CD8-positive, alpha-beta memory T cell (primary cell): ENCODE measurements around the gene USP22. TPM values are rescaled to one million over a fixed set of nuclear protein-coding genes. Genes with fewer than 3 reads are reported as not detected.

Experiments used
- CTCF ChIA-PET: fragments of 350-600 bp; sonication (Branson Sonifier 250); formaldehyde crosslinking; loops from one replicate; lab custom pipeline; 2021; ENCODE audit warnings: antibody characterized with exemption; lab: Charles Lee
- POLR2A ChIA-PET: fragments of 350-600 bp; sonication (Branson Sonifier 250); formaldehyde crosslinking; loops from one replicate; lab custom pipeline; 2021; ENCODE audit warnings: antibody characterized with exemption; lab: Charles Lee
- DNase-seq, 5 donors: peaks; one replicate each; pipeline versions ENCODE4 v3.0.0 to v3.0.0-alpha.2; 2020 to 2022; ENCODE audit warnings: mixed read lengths in 1 of 5
- H3K27ac ChIP-seq: one replicate; pipeline ENCODE4 v1.7.0; 2013; ENCODE audit warnings: low read depth, mild to moderate bottlenecking, low read length, moderate library complexity
- H3K27me3 ChIP-seq: 2 replicates; pipeline ENCODE4 v1.7.0; 2013; ENCODE audit warnings: low read length, mild to moderate bottlenecking; ENCODE audit not compliant: insufficient read depth, poor library complexity, severe bottlenecking
- H3K36me3 ChIP-seq: 2 replicates; pipeline ENCODE4 v1.7.0; 2013; ENCODE audit warnings: mild to moderate bottlenecking, low read length, moderate library complexity; ENCODE audit not compliant: insufficient read depth
- H3K4me1 ChIP-seq: 2 replicates; pipeline ENCODE4 v1.7.0; 2013; ENCODE audit warnings: mild to moderate bottlenecking, low read length, moderate library complexity; ENCODE audit not compliant: insufficient read depth
- H3K4me3 ChIP-seq: 2 replicates; pipeline ENCODE4 v1.7.0; 2013; ENCODE audit warnings: mild to moderate bottlenecking, low read length
- H3K9me3 ChIP-seq: 2 replicates; pipeline ENCODE4 v1.7.0; 2013; ENCODE audit warnings: mild to moderate bottlenecking, low read length
- H3K27ac Mint-ChIP-seq, 8 donors: one replicate each; pipeline ENCODE4 v1.8.0; 2020 to 2021; ENCODE audit warnings: mixed read lengths in 8 of 8, mild to moderate bottlenecking in 6 of 8, inconsistent platforms in 3 of 8, moderate library complexity in 3 of 8
- H3K27me3 Mint-ChIP-seq, 2 donors: one replicate each; pipeline ENCODE4 v1.8.0; 2020 to 2021; ENCODE audit warnings: mixed read lengths in 2 of 2, mild to moderate bottlenecking in 1 of 2, moderate library complexity in 1 of 2
- H3K36me3 Mint-ChIP-seq, 3 donors: one replicate each; pipeline ENCODE4 v1.8.0; 2020 to 2021; ENCODE audit warnings: mixed read lengths in 3 of 3, inconsistent platforms in 1 of 3, mild to moderate bottlenecking in 1 of 3
- H3K4me1 Mint-ChIP-seq, 3 donors: one replicate each; pipeline ENCODE4 v1.8.0; 2020 to 2021; ENCODE audit warnings: mixed read lengths in 3 of 3, inconsistent platforms in 1 of 3, mild to moderate bottlenecking in 1 of 3
- H3K4me3 Mint-ChIP-seq, 7 donors: one replicate each; pipeline ENCODE4 v1.8.0; 2020 to 2021; ENCODE audit warnings: mixed read lengths in 7 of 7, mild to moderate bottlenecking in 6 of 7, moderate library complexity in 4 of 7, inconsistent platforms in 2 of 7
- H3K9me3 Mint-ChIP-seq, 5 donors: one replicate each; pipeline ENCODE4 v1.8.0; 2020 to 2022; ENCODE audit warnings: mixed read lengths in 5 of 5, mild to moderate bottlenecking in 3 of 5, moderate library complexity in 2 of 5, inconsistent platforms in 1 of 5
- polyA plus RNA-seq: library from polyadenylated mRNA; unstranded; fragments of 300-500 nt; fragmentation: Illumina TruSeq; gene quantifications from one replicate; pipeline ENCODE4 v1.2.3, GENCODE V29; 2021
- total RNA-seq, 2 experiments: library from RNA; stranded (reverse); gene quantifications; one replicate each; pipeline ENCODE4 v1.2.3, GENCODE V29; 2021

The USP22 gene
- total and polyA plus RNA-seq, 3 experiments from 2014 or later, result 34.5 to 154 (median 146) TPM

DNA sequence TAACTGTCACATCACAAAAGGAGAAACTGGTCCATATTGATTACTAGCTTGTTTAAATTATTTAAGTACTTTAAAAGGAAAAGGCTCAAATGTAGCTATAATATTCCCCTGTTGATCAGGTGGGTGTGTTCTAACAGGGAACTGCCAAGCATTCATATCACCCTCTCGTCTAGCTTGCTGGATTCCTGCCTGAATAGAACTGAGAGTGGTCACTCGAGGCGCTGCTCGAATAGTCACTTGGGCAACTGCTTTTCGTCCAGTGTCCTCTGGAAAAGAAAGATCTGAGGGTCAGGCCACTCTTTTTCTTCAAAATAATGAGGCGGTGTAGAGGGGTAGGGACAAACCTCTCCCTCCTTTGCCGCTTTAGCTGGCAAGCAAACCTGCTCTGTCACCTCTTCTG, 36.4 kb upstream of the USP22 start:
- CTCF ChIA-PET, result no interaction called here
- DNase-seq, result no peak
- no peaks in the 10 kb centered on the region for H3K9me3 ChIP-seq
- H3K27me3 ChIP-seq, result no peaks in the 10 kb centered on the region
- Mint-ChIP-seq H3K27ac (no peak overlapping the region), H3K36me3 (no peaks in the 10 kb centered on the region), H3K9me3 (peaks cover 0 to 3% (median 0%) of the 10 kb centered on the region in 5 donors), H3K27me3 (peaks cover 9 to 36% of the 10 kb centered on the region in 2 donors), H3K4me1 (no peaks in the 10 kb centered on the region), H3K4me3 (no peak overlapping the region)
- no peak overlapping the region for H3K4me3 ChIP-seq
- H3K4me1 ChIP-seq, result no peaks in the 10 kb centered on the region
- POLR2A ChIA-PET, result interaction anchor here (0.6 kb wide), 1 partner anchor 12 kb away, joined by 6 read pairs; no protein-coding TSS in a partner anchor
- no peaks in the 10 kb centered on the region for H3K36me3 ChIP-seq
- H3K27ac ChIP-seq, result no peak overlapping the region

- no peak overlapping the region for H3K4me3 Mint-ChIP-seq
- ChIA-PET CTCF (no interaction called here), POLR2A (no interaction called here)
- Histone ChIP-seq H3K27ac (no peak overlapping the region), H3K9me3 (no peaks in the 10 kb centered on the region), H3K4me3 (no peak overlapping the region), H3K27me3 (no peaks in the 10 kb centered on the region), H3K4me1 (no peaks in the 10 kb centered on the region), H3K36me3 (no peaks in the 10 kb centered on the region)
- H3K4me1 Mint-ChIP-seq, result no peaks in the 10 kb centered on the region
- peaks cover 9 to 36% of the 10 kb centered on the region in 2 donors for H3K27me3 Mint-ChIP-seq
- DNase-seq, result no peak
- H3K9me3 Mint-ChIP-seq, result peaks cover 0 to 3% (median 0%) of the 10 kb centered on the region in 5 donors
- H3K36me3 Mint-ChIP-seq, result no peaks in the 10 kb centered on the region
- no peak overlapping the region for H3K27ac Mint-ChIP-seq
These were observed 35.4 kb upstream of the USP22 start for GRCh38 chr17:21078016-21078780.

DNA sequence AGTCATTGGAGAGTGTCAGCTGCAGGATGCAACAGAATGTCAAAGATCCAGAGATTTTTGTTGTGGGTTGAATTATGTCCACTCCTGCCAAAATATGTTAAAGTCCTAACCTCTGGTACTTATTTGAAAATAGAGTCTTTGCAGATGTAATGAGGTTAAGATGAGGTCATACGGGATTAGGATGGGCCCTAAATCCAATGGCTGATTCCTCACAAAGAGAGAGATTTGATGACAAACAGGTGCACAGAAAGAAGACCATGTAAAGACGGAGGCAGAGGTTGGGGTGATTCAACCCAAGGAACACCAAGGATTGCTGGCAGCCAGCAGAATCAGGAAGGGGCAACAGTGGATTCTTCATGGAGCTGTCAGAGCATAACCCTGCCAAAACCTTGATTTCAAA, 34.5 kb upstream of the USP22 start:
- Mint-ChIP-seq H3K4me1 (no peaks in the 10 kb centered on the region), H3K27me3 (peaks cover 7 to 33% of the 10 kb centered on the region in 2 donors), H3K9me3 (peaks cover 0 to 3% (median 0%) of the 10 kb centered on the region in 5 donors), H3K27ac (no peak overlapping the region), H3K36me3 (no peaks in the 10 kb centered on the region), H3K4me3 (no peak overlapping the region)
- no peaks in the 10 kb centered on the region for H3K36me3 ChIP-seq
- POLR2A ChIA-PET, result no interaction called here
- no peaks in the 10 kb centered on the region for H3K27me3 ChIP-seq
- no peak overlapping the region for H3K27ac ChIP-seq
- H3K4me1 ChIP-seq, result no peaks in the 10 kb centered on the region
- no peak overlapping the region for H3K4me3 ChIP-seq
- no peak for DNase-seq
- no peaks in the 10 kb centered on the region for H3K9me3 ChIP-seq
- CTCF ChIA-PET, result no interaction called here

DNA sequence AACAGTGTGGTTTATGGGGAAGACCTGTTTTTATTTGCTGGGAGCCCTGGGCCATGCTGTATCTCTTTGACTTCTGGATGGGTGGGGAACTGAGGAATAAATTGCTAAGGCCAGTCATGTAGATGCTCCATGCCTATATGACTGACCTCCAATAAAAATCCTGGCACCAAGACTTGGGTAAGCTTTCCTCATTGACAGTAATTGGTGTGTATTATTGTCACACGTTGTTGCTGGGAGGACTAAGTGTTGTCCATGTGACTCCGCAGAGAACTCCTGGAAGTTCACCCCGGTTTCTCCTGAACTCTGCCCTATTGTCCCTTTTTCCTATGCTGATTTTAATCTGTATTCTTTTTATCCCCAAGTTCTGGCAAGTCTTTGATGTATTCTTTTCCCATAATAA, 33.4 kb upstream of the USP22 start:
- CTCF ChIA-PET, result no interaction called here
- peaks cover 0 to 2% (median 0%) of the 10 kb centered on the region in 5 donors for H3K9me3 Mint-ChIP-seq
- H3K27me3 Mint-ChIP-seq, result peaks cover 7 to 28% of the 10 kb centered on the region in 2 donors

DNA sequence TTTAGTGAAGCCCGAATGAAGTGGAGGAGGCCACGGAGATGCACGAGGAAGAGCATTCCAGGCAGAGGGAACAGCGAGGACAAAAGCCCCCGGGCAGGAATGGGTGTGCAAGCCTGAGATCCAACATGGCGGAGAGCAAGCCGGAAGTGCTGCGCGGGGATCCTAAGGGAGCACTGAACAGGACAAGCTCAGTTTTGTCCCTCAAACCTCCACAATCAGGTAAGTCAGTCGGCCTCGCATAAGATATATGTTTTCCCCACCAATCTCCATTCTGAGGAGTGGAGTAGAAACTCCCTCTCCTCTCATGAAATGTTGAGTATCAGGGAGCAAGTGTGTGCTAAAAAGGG, 32.9 kb upstream of the USP22 start:
- POLR2A ChIA-PET, result no interaction called here
- H3K9me3 Mint-ChIP-seq, result peaks cover 0 to 2% (median 0%) of the 10 kb centered on the region in 5 donors
- CTCF ChIA-PET, result no interaction called here

More for the DNA sequence above, 33.4 kb upstream of the USP22 start:
- Histone ChIP-seq H3K27me3 (no peaks in the 10 kb centered on the region), H3K9me3 (no peaks in the 10 kb centered on the region), H3K4me3 (no peak overlapping the region), H3K4me1 (no peaks in the 10 kb centered on the region), H3K36me3 (no peaks in the 10 kb centered on the region), H3K27ac (no peak overlapping the region)
- POLR2A ChIA-PET, result no interaction called here
- DNase-seq, result no peak
- no peak overlapping the region for H3K27ac Mint-ChIP-seq
- no peaks in the 10 kb centered on the region for H3K4me1 Mint-ChIP-seq
- no peak overlapping the region for H3K4me3 Mint-ChIP-seq
- H3K36me3 Mint-ChIP-seq, result no peaks in the 10 kb centered on the region

DNA sequence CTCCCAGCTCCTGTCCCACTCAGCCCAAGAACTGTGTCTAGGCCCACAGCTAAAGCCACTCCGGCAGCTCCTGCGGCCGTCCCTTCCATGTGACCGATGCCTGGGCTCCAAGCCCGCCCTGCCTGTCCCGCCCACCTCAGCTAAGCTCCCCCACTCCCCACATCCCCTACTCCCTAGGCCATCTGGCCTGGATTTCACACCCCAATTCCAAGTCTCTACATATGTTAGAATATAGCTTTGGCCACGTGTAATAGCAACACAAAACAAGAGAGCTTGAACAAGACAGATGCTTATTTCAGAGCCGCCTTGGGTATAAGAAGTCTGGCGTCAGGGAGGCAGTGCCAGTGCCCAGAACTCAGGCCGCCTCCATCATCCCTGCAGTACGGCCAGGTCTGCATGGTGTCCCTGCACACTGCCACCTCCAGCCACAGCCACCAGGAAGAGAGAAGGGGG, 30.0 kb upstream of the USP22 start:
- POLR2A ChIA-PET, result no interaction called here
- H3K27me3 ChIP-seq, result no peaks in the 10 kb centered on the region
- Mint-ChIP-seq H3K9me3 (peaks cover 0 to 2% (median 0%) of the 10 kb centered on the region in 5 donors), H3K4me3 (no peak overlapping the region), H3K27me3 (peaks cover 6 to 15% of the 10 kb centered on the region in 2 donors), H3K4me1 (no peaks in the 10 kb centered on the region), H3K36me3 (no peaks in the 10 kb centered on the region), H3K27ac (no peak overlapping the region)
- no peak overlapping the region for H3K4me3 ChIP-seq
- no peaks in the 10 kb centered on the region for H3K9me3 ChIP-seq
- CTCF ChIA-PET, result no interaction called here
- no peaks in the 10 kb centered on the region for H3K36me3 ChIP-seq
- DNase-seq, result no peak
- H3K27ac ChIP-seq, result no peak overlapping the region
- H3K4me1 ChIP-seq, result no peaks in the 10 kb centered on the region

More for the DNA sequence above, 32.9 kb upstream of the USP22 start:
- Mint-ChIP-seq H3K4me1 (no peaks in the 10 kb centered on the region), H3K27me3 (peaks cover 7 to 27% of the 10 kb centered on the region in 2 donors), H3K4me3 (no peak overlapping the region), H3K27ac (no peak overlapping the region), H3K36me3 (no peaks in the 10 kb centered on the region)
- H3K27me3 ChIP-seq, result no peaks in the 10 kb centered on the region
- no peak overlapping the region for H3K4me3 ChIP-seq
- no peak for DNase-seq
- no peaks in the 10 kb centered on the region for H3K4me1 ChIP-seq
- no peak overlapping the region for H3K27ac ChIP-seq
- H3K36me3 ChIP-seq, result no peaks in the 10 kb centered on the region
- no peaks in the 10 kb centered on the region for H3K9me3 ChIP-seq

GRCh38 chr17:21066394-21066793, 23.6 kb upstream of the USP22 start:
- POLR2A ChIA-PET, result no interaction called here

GRCh38 chr17:21061971-21062526, 19.2 kb upstream of the USP22 start:
- Histone ChIP-seq H3K4me1 (no peaks in the 10 kb centered on the region), H3K4me3 (no peak overlapping the region), H3K9me3 (no peaks in the 10 kb centered on the region), H3K27ac (no peak overlapping the region), H3K27me3 (no peaks in the 10 kb centered on the region), H3K36me3 (no peaks in the 10 kb centered on the region)
- ChIA-PET POLR2A (no interaction called here), CTCF (no interaction called here)
- peaks cover 4 to 14% of the 10 kb centered on the region in 2 donors for H3K27me3 Mint-ChIP-seq
- H3K36me3 Mint-ChIP-seq, result no peaks in the 10 kb centered on the region
- no peaks in the 10 kb centered on the region for H3K9me3 Mint-ChIP-seq
- DNase-seq, result no peak
- no peak overlapping the region for H3K27ac Mint-ChIP-seq
- H3K4me1 Mint-ChIP-seq, result no peaks in the 10 kb centered on the region
- no peak overlapping the region for H3K4me3 Mint-ChIP-seq

More at GRCh38 chr17:21066394-21066793, 23.6 kb upstream of the USP22 start:
- Histone ChIP-seq H3K9me3 (no peaks in the 10 kb centered on the region), H3K4me1 (no peaks in the 10 kb centered on the region), H3K36me3 (no peaks in the 10 kb centered on the region), H3K27ac (no peak overlapping the region), H3K4me3 (no peak overlapping the region), H3K27me3 (no peaks in the 10 kb centered on the region)
- no peak overlapping the region for H3K4me3 Mint-ChIP-seq
- no peaks in the 10 kb centered on the region for H3K9me3 Mint-ChIP-seq
- H3K4me1 Mint-ChIP-seq, result no peaks in the 10 kb centered on the region
- no peak for DNase-seq
- H3K27me3 Mint-ChIP-seq, result peaks cover 1 to 4% of the 10 kb centered on the region in 2 donors
- H3K27ac Mint-ChIP-seq, result no peak overlapping the region
- H3K36me3 Mint-ChIP-seq, result no peaks in the 10 kb centered on the region
- CTCF ChIA-PET, result no interaction called here
